GM13977 (cell line): Measurements from ENCODE around the gene PARD3.
"Not testable (repeated sequence)": the region's sequence is repeated elsewhere in the genome, so short reads cannot be mapped to it uniquely, and the experiment has no call there.

Experiments used
- DNase-seq: peaks from one replicate; pipeline ENCODE4 v3.0.0; 2012; ENCODE audit warnings: low spot score
- in situ Hi-C: fragments of 300-500 bp; cut with MboI; formaldehyde crosslinking; loops from one replicate; pipeline ENCODE4 v1.12.0; 2022; ENCODE audit warnings: low sequenced_read_pairs, low pct_unique_long_range_greater_than_20kb, mixed read lengths, inconsistent platforms; ENCODE audit not compliant: unreplicated experiment
- TF ChIP-seq, protein P1 (sequence below): IDR thresholded peaks from 2 replicates; pipeline ENCODE4 v1.5.1; 2012; ENCODE audit warnings: mild to moderate bottlenecking, control low read depth; ENCODE audit not compliant: insufficient read depth; ENCODE audit errors: extremely low read depth, missing control alignments

The PARD3 gene

DNA sequence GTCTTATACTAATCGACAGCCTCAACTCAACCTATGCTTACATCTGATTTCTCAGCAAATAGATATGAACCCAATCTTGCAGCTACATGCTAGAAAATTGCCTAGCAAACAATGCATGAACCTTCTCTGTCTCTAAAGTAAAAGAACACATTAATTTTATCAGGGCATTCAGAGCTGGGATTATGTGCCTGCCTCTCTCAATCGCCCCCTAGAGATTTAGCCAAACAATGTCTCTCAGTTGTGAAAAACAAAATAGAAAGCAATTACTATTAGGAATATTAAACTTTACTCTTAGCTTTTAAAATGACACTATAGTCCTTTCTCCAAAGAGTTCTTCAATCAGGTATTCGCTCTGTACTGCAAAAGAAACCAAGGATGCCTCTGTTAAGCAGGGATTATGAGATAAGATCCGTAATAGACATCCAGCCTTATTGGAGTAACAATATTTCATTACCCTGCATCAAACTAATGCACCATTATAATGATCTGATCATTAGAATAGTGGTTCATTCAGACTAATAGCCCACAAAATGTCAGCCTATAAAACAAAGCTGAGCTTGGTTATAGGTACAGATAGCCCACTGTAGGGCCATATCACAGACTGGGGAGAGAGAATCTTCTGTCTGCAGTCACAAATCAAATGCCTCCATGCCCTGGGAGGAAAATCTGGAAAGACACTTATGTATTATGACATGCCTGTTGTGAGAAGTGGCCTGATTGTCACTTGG, 736.9 kb downstream of the PARD3 start:
- DNase-seq, result no peak
- in situ Hi-C loops, result no loop called here
- TF ChIP-seq, protein P1, sequence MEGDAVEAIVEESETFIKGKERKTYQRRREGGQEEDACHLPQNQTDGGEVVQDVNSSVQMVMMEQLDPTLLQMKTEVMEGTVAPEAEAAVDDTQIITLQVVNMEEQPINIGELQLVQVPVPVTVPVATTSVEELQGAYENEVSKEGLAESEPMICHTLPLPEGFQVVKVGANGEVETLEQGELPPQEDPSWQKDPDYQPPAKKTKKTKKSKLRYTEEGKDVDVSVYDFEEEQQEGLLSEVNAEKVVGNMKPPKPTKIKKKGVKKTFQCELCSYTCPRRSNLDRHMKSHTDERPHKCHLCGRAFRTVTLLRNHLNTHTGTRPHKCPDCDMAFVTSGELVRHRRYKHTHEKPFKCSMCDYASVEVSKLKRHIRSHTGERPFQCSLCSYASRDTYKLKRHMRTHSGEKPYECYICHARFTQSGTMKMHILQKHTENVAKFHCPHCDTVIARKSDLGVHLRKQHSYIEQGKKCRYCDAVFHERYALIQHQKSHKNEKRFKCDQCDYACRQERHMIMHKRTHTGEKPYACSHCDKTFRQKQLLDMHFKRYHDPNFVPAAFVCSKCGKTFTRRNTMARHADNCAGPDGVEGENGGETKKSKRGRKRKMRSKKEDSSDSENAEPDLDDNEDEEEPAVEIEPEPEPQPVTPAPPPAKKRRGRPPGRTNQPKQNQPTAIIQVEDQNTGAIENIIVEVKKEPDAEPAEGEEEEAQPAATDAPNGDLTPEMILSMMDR, result no peak

DNA sequence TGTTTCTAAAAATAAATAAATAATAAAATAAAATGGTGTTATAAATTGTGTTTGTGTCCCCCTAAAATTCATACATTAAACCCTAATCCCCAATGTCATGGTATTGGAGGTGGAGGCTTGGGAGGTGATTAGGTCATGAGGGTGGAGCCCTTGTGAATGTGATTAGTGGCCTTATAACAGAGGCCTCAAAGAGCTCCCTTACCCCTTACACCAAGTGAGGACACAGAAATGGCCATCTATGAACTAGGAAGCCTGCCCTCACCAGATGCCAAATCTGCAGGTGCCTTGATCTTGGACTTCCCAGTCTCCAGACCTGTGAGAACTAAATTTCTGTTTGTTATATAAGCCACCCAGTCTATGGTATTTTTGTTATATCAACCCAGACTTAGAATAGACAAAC, 738.7 kb downstream of the PARD3 start:
- TF ChIP-seq, protein P1, result no peak
- DNase-seq, result no peak
- in situ Hi-C loops, result no loop called here

DNA sequence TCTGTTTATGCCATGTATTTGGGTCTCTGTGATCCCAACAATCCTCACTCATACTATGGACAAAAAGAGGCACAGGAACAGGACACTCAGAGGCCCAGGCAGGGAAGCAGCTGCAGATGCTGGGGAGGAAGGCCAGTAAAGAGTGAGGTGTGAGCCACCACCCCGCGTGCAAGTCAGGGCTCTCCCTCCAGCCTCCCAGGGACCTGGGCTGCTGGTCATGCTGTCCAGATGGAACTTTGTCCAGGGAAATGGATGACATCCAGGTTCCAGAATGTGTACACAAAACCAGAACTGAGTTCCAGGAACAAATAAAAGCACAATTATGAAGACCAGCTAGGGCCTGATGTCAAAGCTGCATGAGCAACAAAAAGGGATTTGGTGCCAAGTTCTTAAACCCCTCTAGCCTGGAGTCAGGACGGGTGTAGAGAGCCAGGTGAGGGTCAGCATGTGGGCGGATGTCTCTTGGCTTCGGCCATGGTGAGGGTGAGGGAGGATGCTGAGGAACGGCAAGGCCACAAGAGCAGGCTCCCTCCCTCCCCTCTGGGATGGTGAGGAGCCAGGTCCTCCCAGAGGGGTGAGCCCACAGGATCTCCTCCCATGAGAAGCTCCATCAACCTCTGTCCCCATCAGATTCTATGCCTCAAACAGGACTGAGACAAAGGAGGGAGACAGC, 739.7 kb downstream of the PARD3 start:
- in situ Hi-C loops, result no loop called here
- TF ChIP-seq, protein P1, result no peak
- no peak for DNase-seq

DNA sequence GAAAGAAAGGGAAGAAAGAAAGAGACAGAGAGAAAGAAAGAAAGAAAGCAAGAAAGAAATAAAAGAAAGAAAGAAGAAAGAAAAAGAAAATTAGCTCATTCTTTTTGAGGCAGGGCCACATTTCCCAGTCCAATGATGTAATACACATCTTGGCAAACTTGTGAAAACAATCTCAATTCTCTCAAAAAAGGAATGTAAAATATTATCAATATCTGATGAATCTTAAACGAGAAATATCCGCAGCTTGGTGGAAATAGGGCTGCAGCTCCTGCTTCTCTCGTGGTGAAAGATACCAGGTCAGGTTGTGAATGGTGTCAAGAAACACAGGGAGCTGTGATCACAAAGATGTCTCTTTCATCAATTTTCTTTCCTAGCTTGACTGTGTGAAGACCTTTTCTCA, 741.0 kb downstream of the PARD3 start:
- no peak for DNase-seq
- TF ChIP-seq, protein P1, result no peak
- in situ Hi-C loops, result no loop called here

DNA sequence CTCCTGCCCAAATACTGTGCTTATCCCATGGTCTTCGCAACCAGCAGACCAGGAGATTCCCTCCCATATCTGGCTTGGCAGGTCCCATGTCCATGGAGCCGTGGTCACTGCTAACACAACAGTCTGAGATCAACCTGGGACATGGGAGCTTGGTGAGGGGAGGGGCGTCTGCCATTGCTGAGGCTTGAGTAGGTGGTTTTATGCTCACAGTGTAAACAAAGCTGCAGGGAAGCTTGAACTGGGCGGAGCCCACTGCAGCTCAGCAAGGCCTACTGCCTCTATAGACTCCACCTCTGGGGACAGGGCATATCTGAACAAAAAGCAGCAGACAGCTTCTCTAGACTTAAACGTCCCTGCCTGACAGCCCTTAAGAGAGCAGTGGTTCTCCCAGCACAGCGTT, 747.4 kb downstream of the PARD3 start:
- in situ Hi-C loops, DNase-seq: not testable (repeated sequence)

DNA sequence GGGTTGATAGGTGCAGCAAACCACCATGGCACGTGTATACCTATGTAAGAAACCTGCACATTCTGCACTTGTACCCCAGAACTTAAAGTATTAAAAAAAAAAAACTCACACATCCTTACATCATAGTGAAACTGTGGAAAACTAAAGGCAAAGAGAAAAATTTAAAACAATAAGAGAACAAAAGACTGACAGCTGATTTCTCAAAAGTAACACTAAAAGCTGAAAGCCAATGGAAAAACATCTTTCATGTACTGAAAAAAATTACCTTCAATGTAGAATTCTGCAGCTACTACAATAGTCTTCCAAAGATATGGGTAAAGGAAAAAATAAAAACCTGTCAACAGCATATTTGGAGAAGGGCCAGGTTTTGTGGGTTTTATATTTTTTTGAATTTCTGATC, 751.5 kb downstream of the PARD3 start:
- DNase-seq, result no peak
- TF ChIP-seq, protein P1, result no peak
- in situ Hi-C loops, result no loop called here

DNA sequence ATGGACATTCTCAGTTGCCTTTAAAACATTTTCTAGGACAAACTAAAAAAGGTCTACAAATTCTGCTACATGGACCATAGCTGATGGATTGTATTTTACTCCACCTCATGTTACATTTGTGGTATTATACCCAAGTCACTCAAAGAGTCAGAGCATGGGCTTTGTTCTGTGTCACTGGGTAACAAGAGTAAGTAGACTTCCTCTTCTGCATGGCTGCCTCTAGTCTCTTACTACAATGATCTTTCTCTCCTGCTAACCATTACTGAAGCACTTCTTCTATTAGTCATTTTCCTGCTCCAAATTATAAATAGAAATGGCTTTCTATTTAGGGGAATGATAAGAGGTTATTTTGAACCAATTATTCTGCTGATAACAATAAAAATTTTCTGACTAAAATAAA, 753.3 kb downstream of the PARD3 start:
- in situ Hi-C loops, result no loop called here
- TF ChIP-seq, protein P1, result no peak
- DNase-seq, result no peak
